GM18505 (cell line): ENCODE data around the gene TTLL7.

Source experiments
- ATAC-seq: cut with Tn5 transposase; IDR thresholded peaks from one replicate; pipeline ENCODE4 v1.9.1; 2021; ENCODE audit not compliant: unreplicated experiment
- POLR2A ChIP-seq: IDR thresholded peaks from 4 replicates; pipeline ENCODE4 v1.6.1; 2011; ENCODE audit warnings: borderline replicate concordance; ENCODE audit not compliant: insufficient read depth, insufficient read length; ENCODE audit errors: extremely low read depth

TTLL7 gene

GRCh38 chr1:83976920-83977319 lies 22.0 kb downstream of the TTLL7 start:
- no peak for ATAC-seq

DNA sequence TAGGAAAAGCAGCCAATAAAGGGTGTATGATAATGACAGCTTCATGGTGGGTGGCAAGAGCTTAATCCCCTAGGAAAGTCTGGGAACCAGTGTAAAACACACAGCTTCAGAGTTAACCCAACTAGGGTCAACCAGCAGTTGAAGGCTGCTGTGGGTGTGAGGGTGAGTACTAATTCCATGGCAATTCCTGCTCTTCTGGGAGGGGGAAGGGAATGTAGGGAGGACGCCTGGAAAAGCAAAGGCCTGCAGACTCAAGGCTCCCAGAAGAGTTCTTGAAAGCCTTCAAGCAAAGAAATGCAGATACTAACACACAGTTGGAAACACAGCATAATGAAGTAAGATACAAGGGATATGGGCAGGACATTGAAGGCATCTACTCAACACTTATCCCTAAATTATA lies 28.1 kb downstream of the TTLL7 start:
- TF ChIP-seq POLR2A, result no peak
- no peak for ATAC-seq

More at GRCh38 chr1:83976920-83977319, 22.0 kb downstream of the TTLL7 start:
- no peak for TF ChIP-seq POLR2A

DNA sequence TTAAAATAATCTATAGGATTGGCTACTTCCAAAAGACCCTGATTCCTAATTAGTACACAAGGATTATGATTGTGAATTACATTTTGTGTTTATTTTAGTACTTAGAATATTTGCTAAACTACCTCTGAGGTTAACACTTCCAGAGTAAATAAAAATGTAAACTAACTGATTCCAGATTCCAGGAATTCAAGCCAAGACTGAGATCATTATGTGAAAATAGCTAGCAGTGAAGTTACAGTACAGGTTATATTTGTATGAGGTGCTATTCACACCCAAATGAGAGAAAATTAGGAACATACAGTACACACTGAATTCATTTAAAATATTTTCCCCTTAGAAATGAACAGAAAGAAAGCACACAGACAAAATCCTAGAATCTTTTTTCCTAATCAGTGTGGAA lies 28.8 kb downstream of the TTLL7 start:
- TF ChIP-seq POLR2A, result no peak
- no peak for ATAC-seq

GRCh38 chr1:83967336-83967735 lies 31.6 kb downstream of the TTLL7 start:
- no peak for TF ChIP-seq POLR2A
- ATAC-seq, result no peak

GRCh38 chr1:83964153-83964552 lies 34.8 kb downstream of the TTLL7 start:
- ATAC-seq, result no peak
- TF ChIP-seq POLR2A, result no peak

- no peak for TF ChIP-seq POLR2A
- ATAC-seq, result no peak
Measured at GRCh38 chr1:83961571-83962295, 37.2 kb downstream of the TTLL7 start.

GRCh38 chr1:83960669-83961277 lies 38.2 kb downstream of the TTLL7 start:
- no peak for TF ChIP-seq POLR2A
- no peak for ATAC-seq

DNA sequence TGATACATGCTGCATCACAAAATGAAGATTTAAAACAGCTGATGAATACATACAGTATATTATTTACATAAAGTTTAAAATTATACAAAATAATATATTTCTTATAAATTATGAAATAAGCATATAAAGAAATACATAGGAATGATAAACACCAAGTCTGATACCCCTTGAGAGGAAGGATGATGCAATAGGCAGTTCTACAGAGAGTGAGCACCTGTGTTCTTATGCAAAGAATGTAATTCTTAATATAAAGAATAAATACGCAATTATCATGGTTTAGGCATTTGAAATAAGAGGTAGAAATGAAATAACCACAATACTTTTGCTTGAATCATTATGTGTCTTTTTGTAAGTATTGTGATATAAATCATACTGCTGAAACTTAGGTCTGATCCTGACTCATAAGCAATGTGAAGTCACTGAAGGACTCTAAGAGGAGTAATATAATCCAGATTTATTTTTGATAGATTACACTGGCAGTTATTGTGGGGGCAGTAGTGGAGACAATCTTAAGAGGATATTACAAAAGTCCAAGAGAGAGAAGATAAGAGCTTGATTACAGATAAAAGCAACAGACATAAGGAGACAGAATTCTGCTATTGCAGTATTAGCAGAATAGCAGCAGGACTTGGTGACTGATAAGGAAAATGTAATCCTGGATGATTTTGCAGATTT lies 39.0 kb downstream of the TTLL7 start:
- ATAC-seq, result no peak
- TF ChIP-seq POLR2A, result no peak

DNA sequence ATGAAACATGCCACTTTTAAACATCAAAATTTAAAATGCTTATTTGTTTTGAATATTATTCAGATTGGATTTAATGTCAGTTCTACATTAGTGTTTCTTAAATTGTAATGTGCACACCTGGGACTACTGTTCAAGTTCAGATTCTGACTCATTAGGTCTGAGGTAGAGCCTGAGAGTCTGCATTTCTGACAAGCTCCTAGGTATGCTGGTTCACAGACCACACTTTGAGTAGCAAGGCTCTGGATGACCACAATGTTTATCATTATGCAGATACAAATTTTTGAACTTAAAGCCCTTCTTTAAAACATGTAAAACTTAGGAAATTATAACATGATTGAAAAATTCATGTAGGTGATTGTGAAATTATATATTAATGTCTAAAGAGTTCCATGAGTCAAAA lies 40.2 kb downstream of the TTLL7 start:
- no peak for TF ChIP-seq POLR2A
- no peak for ATAC-seq

- no peak for TF ChIP-seq POLR2A
- no peak for ATAC-seq
Measured at GRCh38 chr1:83954166-83954823, 44.6 kb downstream of the TTLL7 start.

GRCh38 chr1:83950106-83950661 lies 48.7 kb downstream of the TTLL7 start:
- TF ChIP-seq POLR2A, result no peak
- no peak for ATAC-seq

- ATAC-seq, result no peak
- TF ChIP-seq POLR2A, result no peak
Measured at GRCh38 chr1:83942914-83943313, 56.0 kb downstream of the TTLL7 start.

GRCh38 chr1:83934550-83934949 lies 64.4 kb downstream of the TTLL7 start:
- TF ChIP-seq POLR2A, result no peak
- ATAC-seq, result no peak
